Duodenal mucosa (tissue), 2 donors: ENCODE data around the gene SAMD8.

ENCODE experiments used
- H3K27ac ChIP-seq: one replicate; pipeline ENCODE4 v1.7.0; 2013; ENCODE audit warnings: low read depth, low read length
- H3K27me3 ChIP-seq, 2 donors: one replicate each; pipeline ENCODE4 v1.7.0; 2013; ENCODE audit warnings: low read length in 2 of 2, control low read depth in 1 of 2; ENCODE audit not compliant: insufficient read depth in 2 of 2, control insufficient read depth in 1 of 2
- H3K36me3 ChIP-seq, 2 donors: one replicate each; pipeline ENCODE4 v1.7.0; 2013; ENCODE audit warnings: low read length in 2 of 2, control low read depth in 1 of 2; ENCODE audit not compliant: insufficient read depth in 2 of 2, control insufficient read depth in 1 of 2
- H3K4me1 ChIP-seq, 2 donors: one replicate each; pipeline ENCODE4 v1.7.0; 2013; ENCODE audit warnings: low read length in 2 of 2, control low read depth in 1 of 2; ENCODE audit not compliant: insufficient read depth in 2 of 2, control insufficient read depth in 1 of 2
- H3K4me3 ChIP-seq, 2 donors: one replicate each; pipeline ENCODE4 v1.7.0; 2013; ENCODE audit warnings: low read length in 2 of 2, low read depth in 1 of 2
- H3K9ac ChIP-seq, 2 donors: one replicate each; pipeline ENCODE4 v1.7.0; 2013; ENCODE audit warnings: low read length in 2 of 2, low read depth in 1 of 2
- H3K9me3 ChIP-seq, 2 donors: one replicate each; pipeline ENCODE4 v1.7.0; 2013; ENCODE audit warnings: low read length in 2 of 2, control low read depth in 1 of 2; ENCODE audit not compliant: control insufficient read depth in 1 of 2

Gene SAMD8

GRCh38 chr10:75084834-75085384 lies 26.5 kb upstream of the SAMD8 start:
- peaks cover 0 to 4% of the 10 kb centered on the region in 2 donors for H3K9me3 ChIP-seq
- no peak overlapping the region for H3K9ac ChIP-seq
- H3K4me3 ChIP-seq = no peak overlapping the region
- H3K27ac ChIP-seq = no peak overlapping the region
- no peaks in the 10 kb centered on the region for H3K4me1 ChIP-seq
- H3K36me3 ChIP-seq = no peaks in the 10 kb centered on the region
- no peaks in the 10 kb centered on the region for H3K27me3 ChIP-seq

GRCh38 chr10:75086278-75086934 lies 25.1 kb upstream of the SAMD8 start:
- Histone ChIP-seq H3K4me1 (no peaks in the 10 kb centered on the region), H3K9me3 (peaks cover 0 to 2% of the 10 kb centered on the region in 2 donors), H3K4me3 (no peak overlapping the region), H3K36me3 (no peaks in the 10 kb centered on the region), H3K27ac (no peak overlapping the region), H3K27me3 (no peaks in the 10 kb centered on the region), H3K9ac (no peak overlapping the region)

DNA sequence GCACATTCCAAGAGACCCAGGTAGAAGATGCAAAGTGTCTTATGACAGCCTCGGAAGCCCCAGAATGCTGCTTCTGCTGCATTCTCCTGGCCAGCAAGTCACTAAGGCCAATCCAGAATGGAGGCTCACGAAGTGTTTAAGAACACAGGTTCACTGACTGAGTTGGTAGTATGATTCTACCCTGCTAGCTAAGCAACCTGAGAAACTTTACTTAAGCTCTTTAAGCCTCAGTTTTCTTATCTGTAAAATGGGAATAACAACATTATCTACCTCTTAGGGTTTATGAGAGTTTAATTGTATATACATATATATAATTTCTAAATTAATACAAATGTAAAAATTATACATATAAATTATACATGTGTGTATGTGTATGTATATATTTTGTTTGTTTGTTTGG lies 22.8 kb upstream of the SAMD8 start:
- no peak overlapping the region for H3K4me3 ChIP-seq
- H3K27me3 ChIP-seq = no peaks in the 10 kb centered on the region
- H3K9me3 ChIP-seq = no peaks in the 10 kb centered on the region
- H3K4me1 ChIP-seq = no peaks in the 10 kb centered on the region
- no peak overlapping the region for H3K9ac ChIP-seq
- no peaks in the 10 kb centered on the region for H3K36me3 ChIP-seq
- no peak overlapping the region for H3K27ac ChIP-seq

DNA sequence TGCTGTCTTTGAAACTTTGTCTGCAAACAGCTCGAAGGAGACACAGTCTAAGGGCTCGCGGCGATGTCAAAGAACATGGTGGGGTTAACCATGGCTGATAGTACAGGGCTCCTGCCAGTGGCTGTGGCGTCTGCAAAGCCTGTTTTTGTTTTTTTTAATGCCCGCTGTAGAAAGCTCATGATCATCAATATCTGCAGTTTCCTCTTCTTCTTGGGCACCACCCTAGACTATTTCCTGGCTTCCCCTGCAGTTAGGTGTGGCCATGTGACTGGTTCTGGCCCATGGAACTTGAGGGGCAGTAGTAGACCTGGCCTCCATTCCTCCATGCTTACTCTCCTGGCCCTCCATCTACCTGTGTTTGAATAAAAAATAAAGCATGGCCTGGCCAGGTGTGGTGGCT lies 21.8 kb upstream of the SAMD8 start:
- no peak overlapping the region for H3K27ac ChIP-seq
- H3K4me3 ChIP-seq = no peak overlapping the region
- no peak overlapping the region for H3K9ac ChIP-seq
- H3K36me3 ChIP-seq = no peaks in the 10 kb centered on the region
- no peaks in the 10 kb centered on the region for H3K27me3 ChIP-seq
- no peaks in the 10 kb centered on the region for H3K4me1 ChIP-seq
- H3K9me3 ChIP-seq = no peaks in the 10 kb centered on the region

DNA sequence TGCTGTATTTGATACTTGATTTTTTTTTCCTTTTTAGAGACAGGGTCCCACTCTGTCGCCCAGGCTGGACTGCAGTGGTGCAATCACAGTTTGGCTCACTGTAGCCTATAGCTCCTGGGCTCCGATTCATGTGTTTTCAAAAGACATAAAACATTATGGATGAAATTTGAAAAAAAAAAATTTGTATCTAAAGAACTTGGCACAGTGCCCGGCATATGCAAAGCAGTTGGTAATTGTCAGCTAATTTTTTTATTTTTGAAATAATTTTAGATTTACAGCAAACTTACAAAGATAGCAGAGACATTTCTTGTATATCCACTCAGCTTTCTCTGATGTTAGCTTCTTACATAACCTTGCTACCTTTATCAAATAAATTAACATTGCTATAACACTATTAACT lies 20.3 kb upstream of the SAMD8 start:
- Histone ChIP-seq H3K4me3 (no peak overlapping the region), H3K4me1 (no peaks in the 10 kb centered on the region), H3K27me3 (no peaks in the 10 kb centered on the region), H3K9me3 (no peaks in the 10 kb centered on the region), H3K36me3 (no peaks in the 10 kb centered on the region), H3K27ac (no peak overlapping the region), H3K9ac (no peak overlapping the region)

GRCh38 chr10:75094465-75094864 lies 17.0 kb upstream of the SAMD8 start:
- Histone ChIP-seq H3K9me3 (no peaks in the 10 kb centered on the region), H3K27ac (no peak overlapping the region), H3K9ac (no peak overlapping the region), H3K36me3 (no peaks in the 10 kb centered on the region), H3K4me1 (no peaks in the 10 kb centered on the region), H3K4me3 (no peak overlapping the region), H3K27me3 (no peaks in the 10 kb centered on the region)

DNA sequence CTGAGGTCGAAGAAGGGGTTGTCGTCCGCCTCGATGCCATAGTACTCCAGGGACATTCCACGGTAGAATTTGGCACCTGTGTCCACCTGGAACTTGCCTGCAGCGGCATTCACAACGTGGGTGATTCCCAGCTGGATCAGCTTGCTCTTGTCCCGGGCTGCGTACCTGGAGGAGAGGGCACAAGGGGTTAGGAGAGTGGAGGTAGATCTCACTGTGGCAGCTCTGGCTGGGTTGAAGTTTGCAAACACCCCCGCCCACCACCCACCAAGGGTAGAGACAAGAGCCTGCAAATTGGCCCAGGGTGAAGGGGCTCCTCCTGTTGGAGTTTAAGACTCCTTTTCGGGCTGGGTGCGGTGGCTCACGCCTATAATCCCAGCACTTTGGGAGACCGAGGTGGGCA lies 15.8 kb upstream of the SAMD8 start:
- Histone ChIP-seq H3K36me3 (no peaks in the 10 kb centered on the region), H3K4me3 (no peak overlapping the region), H3K27ac (no peak overlapping the region), H3K27me3 (no peaks in the 10 kb centered on the region), H3K9ac (no peak overlapping the region), H3K9me3 (no peaks in the 10 kb centered on the region), H3K4me1 (peaks cover 0 to 6% of the 10 kb centered on the region in 2 donors)

DNA sequence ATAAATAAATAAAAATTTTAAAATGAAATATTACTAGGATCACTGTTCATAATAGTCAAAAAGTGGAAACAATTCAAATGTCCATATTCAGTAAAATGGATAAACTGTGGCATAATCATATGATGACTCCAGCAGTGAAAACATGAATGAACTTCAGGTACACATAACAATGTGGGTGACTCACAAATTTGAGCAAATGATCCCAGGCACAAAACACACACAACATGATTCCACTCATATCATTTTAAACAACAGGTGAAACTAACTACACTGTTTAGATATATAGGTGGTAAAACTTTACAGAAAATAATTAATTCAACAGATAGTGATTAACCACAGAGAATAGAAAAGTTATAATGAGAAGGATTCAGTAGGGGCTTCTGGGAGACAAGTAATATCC lies 14.7 kb upstream of the SAMD8 start:
- Histone ChIP-seq H3K27ac (no peak overlapping the region), H3K4me1 (peaks cover 0 to 6% of the 10 kb centered on the region in 2 donors), H3K4me3 (no peak overlapping the region), H3K27me3 (no peaks in the 10 kb centered on the region), H3K9ac (no peak overlapping the region), H3K9me3 (no peaks in the 10 kb centered on the region), H3K36me3 (no peaks in the 10 kb centered on the region)

DNA sequence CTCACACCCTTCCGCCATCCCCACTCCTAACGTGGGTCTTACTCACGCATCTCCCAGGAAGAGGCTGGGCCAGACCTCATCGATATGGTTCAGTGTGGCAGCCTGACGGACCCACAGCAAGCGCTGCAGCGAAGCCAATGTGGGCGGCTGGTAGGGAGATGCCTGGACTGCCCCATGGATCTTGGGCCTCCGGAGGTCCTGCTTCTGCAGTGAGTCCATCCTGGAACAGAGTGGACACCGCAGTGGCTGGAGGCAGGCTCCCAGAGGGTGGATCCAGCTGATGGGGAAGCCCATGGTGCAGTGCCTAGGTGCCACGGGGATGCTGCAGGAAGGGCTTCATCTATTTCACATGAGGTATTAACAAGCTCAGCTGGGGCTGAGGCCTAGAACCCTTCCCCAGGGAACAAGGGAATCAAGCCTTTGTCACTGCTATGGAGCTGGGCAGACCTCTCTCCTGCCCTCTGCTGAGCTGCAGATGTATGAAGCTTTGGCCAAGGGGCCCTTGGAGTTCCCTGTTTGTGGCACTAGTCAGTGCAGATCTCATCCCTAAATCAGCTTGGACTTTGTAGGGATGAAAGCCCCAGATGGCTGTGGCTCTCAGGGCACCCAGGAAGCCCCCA lies 13.7 kb upstream of the SAMD8 start:
- Histone ChIP-seq H3K27me3 (no peaks in the 10 kb centered on the region), H3K36me3 (no peaks in the 10 kb centered on the region), H3K9ac (no peak overlapping the region), H3K4me1 (peaks cover 0 to 6% of the 10 kb centered on the region in 2 donors), H3K4me3 (no peak overlapping the region), H3K9me3 (no peaks in the 10 kb centered on the region), H3K27ac (no peak overlapping the region)

DNA sequence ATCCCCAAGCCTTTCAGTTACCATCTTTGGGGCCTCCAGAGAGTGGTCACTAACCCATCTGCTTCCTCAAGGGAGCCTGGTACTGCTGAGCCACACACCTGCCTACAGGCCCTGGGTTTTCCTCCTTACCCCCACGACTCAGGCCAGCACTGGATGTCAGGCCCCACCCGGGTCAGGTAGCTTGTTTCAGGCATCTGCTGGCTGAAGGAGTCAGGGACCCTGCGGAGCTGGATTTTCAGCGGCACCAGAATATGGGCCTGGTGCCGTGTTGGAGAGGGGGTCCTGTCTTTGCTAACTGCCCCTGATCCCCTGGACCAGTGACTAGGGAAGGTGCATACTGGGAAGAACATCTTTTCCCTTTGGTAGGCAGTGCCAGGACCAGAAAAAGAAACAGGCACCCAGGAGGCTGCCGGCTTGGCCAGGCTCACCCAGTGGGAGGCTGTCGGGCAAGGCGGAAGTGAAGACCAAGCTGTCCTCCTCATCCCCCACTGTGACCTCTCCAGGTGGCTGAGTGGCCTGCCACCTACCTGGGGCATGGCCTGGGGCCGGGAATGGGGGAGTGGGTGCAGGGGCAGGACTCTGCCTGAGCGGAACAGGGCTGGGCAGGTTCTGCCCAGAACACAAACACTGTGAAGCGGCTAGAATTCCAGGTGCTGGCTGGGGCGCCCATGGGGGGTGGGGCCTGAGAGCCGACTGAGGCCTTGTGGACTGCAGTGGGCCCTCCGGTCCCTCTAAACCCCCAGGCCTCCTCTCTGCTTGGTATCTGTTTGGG lies 12.4 kb upstream of the SAMD8 start:
- H3K4me1 ChIP-seq = peaks cover 0 to 6% of the 10 kb centered on the region in 2 donors
- no peaks in the 10 kb centered on the region for H3K27me3 ChIP-seq
- H3K9ac ChIP-seq = no peak overlapping the region
- no peak overlapping the region for H3K4me3 ChIP-seq
- H3K27ac ChIP-seq = no peak overlapping the region
- H3K9me3 ChIP-seq = no peaks in the 10 kb centered on the region
- H3K36me3 ChIP-seq = no peaks in the 10 kb centered on the region
